ENCODE data around the gene SLC30A1.
"Not testable (repeated sequence)": the region's sequence is repeated elsewhere in the genome, so short reads cannot be mapped to it uniquely, and the experiment has no call there.

The SLC30A1 gene

GRCh38 chr1:211578640-211579439 is at the start of gene SLC30A1:
SLC30A1 (minus strand) TSS chr1:211579161; CDS start chr1:211578612, 549 bp downstream.
- DNase-seq, result peak; percentile 100

- DNase-seq, result no peak
These were observed 49.5 kb upstream of the SLC30A1 start for GRCh38 chr1:211628417-211628816.

- DNase-seq, result no peak
These were observed 48.3 kb upstream of the SLC30A1 start for GRCh38 chr1:211627259-211627658.

- not testable (repeated sequence) for DNase-seq
These were observed 46.9 kb upstream of the SLC30A1 start for GRCh38 chr1:211625866-211626265.

GRCh38 chr1:211625040-211625439 is 46.1 kb upstream of the SLC30A1 start:
- DNase-seq, result no peak

GRCh38 chr1:211623515-211623914 is 44.6 kb upstream of the SLC30A1 start:
- no peak for DNase-seq

- no peak for DNase-seq
These were observed 42.7 kb upstream of the SLC30A1 start for GRCh38 chr1:211621447-211622198.

- DNase-seq, result no peak
These were observed 41.1 kb upstream of the SLC30A1 start for GRCh38 chr1:211620097-211620496.

GRCh38 chr1:211619033-211619996 is 40.4 kb upstream of the SLC30A1 start:
- no peak for DNase-seq

- DNase-seq, result peak; percentile 57
These were observed 38.0 kb upstream of the SLC30A1 start for GRCh38 chr1:211616965-211617297.

GRCh38 chr1:211616231-211616964 is 37.4 kb upstream of the SLC30A1 start:
- DNase-seq, result peak; percentile 84

- no peak for DNase-seq
These were observed 35.7 kb upstream of the SLC30A1 start for GRCh38 chr1:211614615-211615014.

- no peak for DNase-seq
These were observed 35.0 kb upstream of the SLC30A1 start for GRCh38 chr1:211613951-211614350.

- no peak for DNase-seq
These were observed 34.4 kb upstream of the SLC30A1 start for GRCh38 chr1:211613108-211613947.

GRCh38 chr1:211612786-211613107 is 33.8 kb upstream of the SLC30A1 start:
- DNase-seq, result no peak

GRCh38 chr1:211611818-211612217 is 32.9 kb upstream of the SLC30A1 start:
- DNase-seq, result no peak

- DNase-seq, result peak; percentile 71
These were observed 32.0 kb upstream of the SLC30A1 start for GRCh38 chr1:211610779-211611556.

GRCh38 chr1:211609120-211610024 is 30.4 kb upstream of the SLC30A1 start:
- no peak for DNase-seq

GRCh38 chr1:211607754-211608473 is 29.0 kb upstream of the SLC30A1 start:
- no peak for DNase-seq

Measured in right forelimb (tissue), 1 donor.